ENCODE results near the gene TUBA1B.
A peak's percentile ranks its signal among the peaks of the same experiment; 100 is the strongest.
"Not testable (repeated sequence)": the region's sequence is repeated elsewhere in the genome, so short reads cannot be mapped to it uniquely, and the experiment has no call there.

The TUBA1B gene

DNA sequence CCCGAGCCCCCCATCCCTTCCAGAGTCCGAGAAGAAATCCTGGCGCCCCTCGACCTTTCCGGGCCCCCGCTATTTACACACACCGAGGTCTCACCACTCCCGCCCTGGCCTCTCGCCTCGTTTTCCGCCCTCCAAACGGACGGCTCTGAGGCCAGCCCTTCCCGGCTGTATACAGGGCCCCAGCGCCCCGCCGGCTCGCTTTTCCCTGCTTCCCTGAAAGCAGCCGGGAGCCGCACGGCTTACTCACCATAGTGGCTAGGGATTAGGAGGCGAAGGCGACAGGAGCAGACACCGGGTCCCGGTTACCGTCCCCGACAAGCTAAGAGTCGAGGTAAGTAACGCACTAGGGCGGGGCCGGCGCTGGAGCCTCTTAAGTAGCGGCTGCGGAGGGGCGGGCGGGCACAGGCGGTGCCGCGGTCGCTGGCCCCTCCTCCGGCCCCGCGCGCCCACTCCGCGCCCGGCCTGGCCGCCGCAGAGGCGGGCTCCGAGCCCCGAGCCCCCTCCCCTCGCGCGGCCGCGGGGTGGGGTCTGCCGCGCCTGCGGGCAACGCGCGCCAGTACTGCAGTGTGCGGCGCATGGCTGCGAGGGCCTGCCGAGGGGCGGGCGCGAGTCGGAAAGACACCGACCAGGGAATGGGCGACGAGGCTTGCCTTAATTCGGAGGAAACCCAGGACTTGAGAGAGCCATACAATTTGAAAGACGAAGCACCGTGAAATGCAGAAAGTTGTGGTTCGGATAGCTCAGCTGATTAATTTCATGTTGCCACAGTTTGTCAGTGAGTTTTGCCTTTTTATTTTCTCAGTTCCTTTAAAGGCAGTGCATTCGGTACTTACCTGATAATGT, at the start of gene TUBA1B:
TUBA1B (minus strand) TSS at position 345 of the 843 bp plus-strand sequence; CDS start at position 250, 95 bp downstream.
- peak; percentile 83 for DNase-seq (ENCODE audit: low spot score)

GRCh38 chr12:49174218-49174617, 43.0 kb upstream of the TUBA1B start:
- no peak for DNase-seq (ENCODE audit: low spot score)

DNA sequence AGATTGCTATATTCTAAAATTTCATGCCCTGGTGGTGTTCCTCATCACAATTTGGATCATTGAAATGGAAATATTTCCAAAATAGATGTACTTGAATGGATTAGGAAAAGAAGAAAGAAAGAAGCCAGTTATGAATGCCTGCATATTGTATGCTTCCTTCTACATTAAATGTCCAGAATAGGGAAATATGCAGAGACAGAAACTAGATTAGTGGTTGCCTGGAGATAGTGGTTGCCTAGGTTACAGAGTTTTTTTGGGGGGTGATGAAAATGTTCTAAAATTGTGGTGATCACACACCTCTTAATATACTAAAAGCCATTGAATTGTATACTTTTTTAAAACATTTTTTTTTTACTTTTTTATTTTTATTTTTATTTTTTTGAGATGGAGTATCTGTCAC, 39.7 kb upstream of the TUBA1B start:
- no peak for DNase-seq (ENCODE audit: low spot score)

GRCh38 chr12:49165114-49165513, 33.9 kb upstream of the TUBA1B start:
- DNase-seq (ENCODE audit: low spot score) = no peak

DNA sequence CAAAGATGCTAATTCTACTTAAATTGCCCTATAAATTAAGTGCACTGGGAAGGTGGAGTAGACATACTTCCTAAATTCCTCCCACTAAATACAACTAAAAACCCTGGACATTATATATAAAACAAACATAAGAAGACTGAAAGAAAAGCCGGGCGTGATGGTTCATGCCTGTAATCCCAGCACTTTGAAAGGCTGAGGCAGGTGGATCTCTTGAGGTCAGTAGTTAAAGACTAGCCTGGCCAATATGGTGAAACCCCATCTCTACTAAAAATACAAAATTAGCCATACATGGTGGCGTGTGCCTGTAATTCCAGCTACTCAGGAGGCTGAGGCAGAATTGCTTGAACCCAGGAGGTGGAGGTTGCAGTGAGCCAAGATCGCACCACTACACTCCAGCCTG, 30.7 kb upstream of the TUBA1B start:
- not testable (repeated sequence) for DNase-seq (ENCODE audit: low spot score)

DNA sequence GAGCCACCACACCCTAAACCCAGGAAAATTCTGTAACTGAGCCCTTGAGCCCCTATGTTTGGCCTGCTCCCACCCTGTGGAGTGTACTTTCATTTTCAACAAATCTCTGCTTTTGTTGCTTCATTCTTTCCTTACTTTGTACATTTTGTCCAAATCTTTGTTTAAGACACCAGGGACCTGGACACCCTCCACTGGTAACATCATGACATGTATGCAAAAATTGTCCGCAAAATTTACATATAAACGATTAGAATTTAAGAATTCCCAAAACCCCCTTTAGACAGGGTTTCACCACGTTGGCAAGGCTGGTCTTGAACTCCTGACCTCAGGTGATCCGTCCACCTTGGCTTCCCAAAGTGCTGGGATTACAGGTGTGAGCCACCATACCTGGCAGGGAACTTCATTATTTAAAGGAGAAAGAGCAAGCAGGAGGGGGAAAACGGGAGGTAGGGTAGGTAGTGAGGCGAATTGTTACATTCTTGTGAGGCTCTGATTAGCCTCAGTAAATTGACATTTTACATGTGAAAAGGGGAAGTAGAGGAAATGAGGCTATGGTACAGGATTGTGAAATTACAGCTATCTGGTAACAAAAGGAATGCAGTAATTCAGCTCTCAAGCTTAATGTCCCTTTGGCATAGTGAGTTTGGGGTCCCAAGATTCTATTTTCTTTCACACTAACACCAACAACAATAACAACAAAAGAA, 30.0 kb upstream of the TUBA1B start:
- DNase-seq (ENCODE audit: low spot score) = no peak

- no peak for DNase-seq (ENCODE audit: low spot score)
These were observed 29.2 kb upstream of the TUBA1B start for GRCh38 chr12:49160399-49160798.

GRCh38 chr12:49154221-49154620, 23.0 kb upstream of the TUBA1B start:
- DNase-seq (ENCODE audit: low spot score) = no peak

GRCh38 chr12:49147384-49147783, 16.2 kb upstream of the TUBA1B start:
- DNase-seq (ENCODE audit: low spot score) = no peak

- DNase-seq (ENCODE audit: low spot score) = no peak
These were observed 15.2 kb upstream of the TUBA1B start for GRCh38 chr12:49146406-49146805.

- DNase-seq (ENCODE audit: low spot score) = no peak
These were observed 13.2 kb upstream of the TUBA1B start for GRCh38 chr12:49144384-49144783.

- no peak for DNase-seq (ENCODE audit: low spot score)
These were observed 7.8 kb upstream of the TUBA1B start for GRCh38 chr12:49138999-49139398.

DNA sequence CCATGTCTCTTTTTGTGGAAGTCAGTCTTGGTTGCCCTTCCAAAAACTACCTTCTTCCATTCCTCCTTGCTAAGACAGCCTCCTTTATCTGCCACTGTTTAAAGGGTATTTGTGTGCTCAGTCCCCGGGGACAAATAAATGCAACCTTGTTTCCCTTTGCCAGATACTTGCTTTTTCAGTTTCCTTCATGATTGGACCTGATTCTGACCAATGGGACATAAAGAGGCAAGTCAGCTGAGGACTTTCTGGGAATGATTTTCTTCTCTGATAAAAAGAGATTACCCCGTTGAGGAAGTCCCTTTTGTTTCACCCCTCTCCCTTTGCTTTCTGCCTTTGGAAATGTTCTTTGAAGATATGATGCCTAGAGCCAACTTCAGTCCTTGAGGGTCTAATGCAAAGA, 7.4 kb upstream of the TUBA1B start:
- no peak for DNase-seq (ENCODE audit: low spot score)

DNA sequence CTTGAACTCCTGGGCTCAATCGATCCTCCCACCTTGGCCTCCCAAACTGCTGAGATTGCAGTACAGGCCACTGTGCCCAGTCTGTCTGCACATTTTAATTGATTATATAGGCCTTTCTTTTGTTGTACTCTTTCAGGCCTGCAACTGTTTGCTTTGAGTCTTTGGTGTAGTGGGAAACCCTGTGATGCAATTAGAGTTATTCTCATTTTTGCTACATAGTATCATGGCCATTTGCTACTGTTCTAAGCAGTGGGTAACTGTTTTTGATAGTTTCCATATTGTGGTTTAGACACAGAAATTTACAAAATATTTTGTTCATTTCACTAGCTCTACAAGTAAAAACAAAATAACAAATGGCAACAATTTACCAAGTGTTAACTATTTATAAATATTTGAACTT, 6.3 kb upstream of the TUBA1B start:
- DNase-seq (ENCODE audit: low spot score) = no peak

DNA sequence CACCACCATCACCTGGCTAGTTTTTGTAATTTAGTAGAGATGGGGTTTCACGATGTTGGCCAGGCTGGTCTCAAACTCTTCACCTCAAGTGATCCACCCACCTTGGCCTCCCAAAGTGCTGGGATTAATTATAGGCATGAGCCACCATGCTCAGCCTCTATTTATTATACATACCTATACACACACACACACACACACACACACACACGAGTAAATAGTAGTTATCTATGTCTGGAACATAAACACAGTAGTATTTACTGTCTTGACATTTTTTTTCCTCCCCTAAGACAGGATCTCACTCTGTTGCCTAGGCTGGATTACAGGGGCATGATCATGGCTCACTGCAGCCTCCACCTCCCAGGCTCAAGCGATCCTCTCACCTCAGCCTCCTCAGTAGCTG, 5.8 kb upstream of the TUBA1B start:
- DNase-seq (ENCODE audit: low spot score) = not testable (repeated sequence)

DNA sequence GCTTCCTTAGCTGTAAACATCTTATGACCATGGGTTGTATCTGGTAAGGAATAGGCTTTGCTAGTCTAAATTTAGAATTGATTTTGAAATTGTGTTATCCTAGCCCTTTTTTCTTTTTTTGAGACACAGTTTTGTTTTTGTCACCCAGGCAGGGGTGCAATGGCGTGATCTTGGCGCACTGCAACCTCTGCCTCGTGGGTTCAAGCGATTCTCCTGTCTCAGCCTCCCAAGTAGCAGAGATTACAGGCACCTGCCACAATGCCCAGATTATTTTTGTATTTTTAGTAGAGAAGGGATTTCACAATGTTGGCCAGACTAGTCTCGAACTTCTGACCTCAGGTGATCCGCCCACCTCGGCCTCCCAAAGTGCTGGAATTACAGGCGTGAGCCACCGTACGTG, 2.4 kb upstream of the TUBA1B start:
- no peak for DNase-seq (ENCODE audit: low spot score)

DNA sequence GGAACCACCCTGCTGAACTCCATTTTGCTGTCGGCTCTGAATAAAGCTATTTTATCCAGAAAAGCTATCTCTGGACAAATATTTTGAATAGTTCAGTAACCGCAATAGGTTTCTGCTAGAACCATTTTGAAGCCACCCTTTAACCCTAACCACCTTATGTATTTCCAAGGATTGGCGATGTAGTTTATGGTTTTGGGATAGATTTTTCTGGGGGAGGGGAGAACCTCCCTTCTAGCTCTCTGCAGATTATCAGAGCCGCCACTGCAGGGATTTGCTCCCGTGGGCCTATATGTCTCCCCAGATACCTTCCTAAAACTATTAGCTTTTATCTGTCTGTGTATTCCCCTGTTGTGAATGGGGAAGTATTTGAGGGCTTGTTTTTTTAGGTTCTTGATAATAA, 1.8 kb upstream of the TUBA1B start:
- DNase-seq (ENCODE audit: low spot score) = peak; percentile 34

GRCh38 chr12:49131894-49132461, 783 bp upstream of the TUBA1B start:
- peak; percentile 26 for DNase-seq (ENCODE audit: low spot score)

GRCh38 chr12:49130151-49131050, 794 bp downstream of the TUBA1B start:
- DNase-seq (ENCODE audit: low spot score) = peak; percentile 91

GRCh38 chr12:49129332-49130150, 1.7 kb downstream of the TUBA1B start:
- no peak for DNase-seq (ENCODE audit: low spot score)

DNA sequence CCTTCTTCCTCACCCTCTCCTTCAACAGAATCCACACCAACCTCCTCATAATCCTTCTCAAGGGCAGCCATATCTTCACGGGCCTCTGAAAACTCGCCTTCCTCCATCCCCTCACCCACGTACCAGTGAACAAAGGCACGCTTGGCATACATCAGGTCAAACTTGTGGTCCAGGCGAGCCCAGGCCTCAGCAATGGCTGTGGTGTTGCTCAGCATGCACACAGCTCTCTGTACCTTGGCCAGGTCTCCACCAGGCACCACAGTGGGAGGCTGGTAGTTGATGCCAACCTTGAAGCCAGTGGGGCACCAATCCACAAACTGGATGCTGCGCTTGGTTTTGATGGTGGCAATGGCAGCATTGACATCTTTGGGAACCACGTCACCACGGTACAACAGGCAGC, 3.2 kb downstream of the TUBA1B start:
- DNase-seq (ENCODE audit: low spot score) = not testable (repeated sequence)
